Activated effector memory CD4-positive, alpha-beta T cell treated with Interleukin-2 at 50 U/mL for 16 hours (primary cell): Measurements from ENCODE around the gene NUMB.
"Not testable (repeated sequence)": the region's sequence is repeated elsewhere in the genome, so short reads cannot be mapped to it uniquely, and the experiment has no call there.

Source experiments
- DNase-seq: peaks from one replicate; pipeline ENCODE4 v3.0.0-alpha.2; 2020

Gene NUMB

GRCh38 chr14:73463411-73463810, 5.1 kb upstream of the NUMB start:
- no peak for DNase-seq

- DNase-seq, result no peak
These were observed 4.5 kb upstream of the NUMB start for GRCh38 chr14:73462815-73463214.

- DNase-seq, result no peak
These were observed 3.8 kb upstream of the NUMB start for GRCh38 chr14:73462048-73462715.

GRCh38 chr14:73461478-73462047, 3.2 kb upstream of the NUMB start:
- DNase-seq, result no peak

- no peak for DNase-seq
These were observed 2.4 kb upstream of the NUMB start for GRCh38 chr14:73460691-73461127.

- DNase-seq, result no peak
These were observed 1.6 kb upstream of the NUMB start for GRCh38 chr14:73459959-73460358.

- no peak for DNase-seq
These were observed 493 bp downstream of the NUMB start for GRCh38 chr14:73457924-73458182.

- DNase-seq, result peak; percentile 7
These were observed 1.1 kb downstream of the NUMB start for GRCh38 chr14:73457041-73457923.

- DNase-seq, result no peak
These were observed 3.1 kb downstream of the NUMB start for GRCh38 chr14:73455294-73455693.

- no peak for DNase-seq
These were observed 5.8 kb downstream of the NUMB start for GRCh38 chr14:73452341-73453186.

GRCh38 chr14:73443758-73444157, 14.6 kb downstream of the NUMB start:
- DNase-seq, result no peak

- no peak for DNase-seq
These were observed 17.1 kb downstream of the NUMB start for GRCh38 chr14:73441286-73441685.

- DNase-seq, result no peak
These were observed 19.4 kb downstream of the NUMB start for GRCh38 chr14:73438993-73439392.

- DNase-seq, result no peak
These were observed 21.1 kb downstream of the NUMB start for GRCh38 chr14:73437206-73437605.

GRCh38 chr14:73432124-73432523, 26.2 kb downstream of the NUMB start:
- DNase-seq, result no peak

GRCh38 chr14:73428353-73428824, 30.0 kb downstream of the NUMB start:
- no peak for DNase-seq

- no peak for DNase-seq
These were observed 30.7 kb downstream of the NUMB start for GRCh38 chr14:73427516-73428264.

- DNase-seq, result no peak
These were observed 31.5 kb downstream of the NUMB start for GRCh38 chr14:73426877-73427276.

GRCh38 chr14:73424453-73424852, 33.9 kb downstream of the NUMB start:
- DNase-seq, result no peak

- DNase-seq, result not testable (repeated sequence)
These were observed 35.3 kb downstream of the NUMB start for GRCh38 chr14:73423092-73423491.

GRCh38 chr14:73422515-73422914, 35.8 kb downstream of the NUMB start:
- no peak for DNase-seq

- DNase-seq, result no peak
These were observed 40.1 kb downstream of the NUMB start for GRCh38 chr14:73418227-73418626.
